ENCODE measurements around the gene PIP5K1B. TPM values are rescaled to one million over a fixed set of nuclear protein-coding genes. Genes with fewer than 3 reads are reported as not detected.
"Not testable (repeated sequence)": the region's sequence is repeated elsewhere in the genome, so short reads cannot be mapped to it uniquely, and the experiment has no call there.

PIP5K1B gene
- total RNA-seq, 4 donors from 2014 or later = 0.29 to 8.2 (median 4.1) TPM

- peaks cover 0 to 6% of the 10 kb centered on the region in 2 donors for H3K4me1 ChIP-seq
- TF ChIP-seq CTCF (IDR thresholded peaks at IDR 0.05) (no peak), POLR2A (IDR thresholded peaks at IDR 0.05) (no peak)
Measured at GRCh38 chr9:68983522-68984424, 278.7 kb downstream of the PIP5K1B start.

GRCh38 chr9:68986949-68987348 lies 281.9 kb downstream of the PIP5K1B start:
- H3K27me3 ChIP-seq; H3K36me3 ChIP-seq; H3K4me1 ChIP-seq; H3K27ac ChIP-seq; intact Hi-C loops (cut with DNase I; ENCODE audit: low total_unique reads); DNase-seq; H3K9me3 ChIP-seq; H3K4me3 ChIP-seq: not testable (repeated sequence)

More at GRCh38 chr9:68983522-68984424, 278.7 kb downstream of the PIP5K1B start:
- Histone ChIP-seq H3K4me3 (no peak overlapping the region), H3K27me3 (no peaks in the 10 kb centered on the region), H3K9me3 (no peaks in the 10 kb centered on the region), H3K36me3 (no peaks in the 10 kb centered on the region), H3K27ac (no peak overlapping the region)
- no peak for DNase-seq
- intact Hi-C loops (cut with DNase I; ENCODE audit: low total_unique reads) = no loop called here

GRCh38 chr9:68991457-68991856 lies 286.4 kb downstream of the PIP5K1B start:
- intact Hi-C loops (cut with DNase I; ENCODE audit: low total_unique reads) = no loop called here
- no peaks in the 10 kb centered on the region for H3K9me3 ChIP-seq
- no peaks in the 10 kb centered on the region for H3K36me3 ChIP-seq
- no peak overlapping the region for H3K27ac ChIP-seq
- no peaks in the 10 kb centered on the region for H3K4me1 ChIP-seq
- TF ChIP-seq POLR2A (IDR thresholded peaks at IDR 0.05) (no peak), CTCF (IDR thresholded peaks at IDR 0.05) (no peak)
- no peak for DNase-seq
- no peak overlapping the region for H3K4me3 ChIP-seq
- H3K27me3 ChIP-seq = no peaks in the 10 kb centered on the region

GRCh38 chr9:68995776-68996175 lies 290.7 kb downstream of the PIP5K1B start:
- Histone ChIP-seq H3K4me1 (no peaks in the 10 kb centered on the region), H3K9me3 (no peaks in the 10 kb centered on the region), H3K4me3 (no peak overlapping the region), H3K36me3 (no peaks in the 10 kb centered on the region), H3K27me3 (no peaks in the 10 kb centered on the region), H3K27ac (no peak overlapping the region)
- intact Hi-C loops (cut with DNase I; ENCODE audit: low total_unique reads) = no loop called here
- DNase-seq = no peak
- TF ChIP-seq CTCF (IDR thresholded peaks at IDR 0.05) = no peak
- TF ChIP-seq POLR2A (IDR thresholded peaks at IDR 0.05) = no peak

GRCh38 chr9:68996462-68996861 lies 291.4 kb downstream of the PIP5K1B start:
- intact Hi-C loops (cut with DNase I; ENCODE audit: low total_unique reads) = no loop called here
- no peaks in the 10 kb centered on the region for H3K4me1 ChIP-seq
- no peaks in the 10 kb centered on the region for H3K9me3 ChIP-seq
- no peaks in the 10 kb centered on the region for H3K36me3 ChIP-seq
- TF ChIP-seq POLR2A (IDR thresholded peaks at IDR 0.05) = no peak
- no peak for TF ChIP-seq CTCF (IDR thresholded peaks at IDR 0.05)
- H3K4me3 ChIP-seq = no peak overlapping the region
- DNase-seq = no peak
- no peak overlapping the region for H3K27ac ChIP-seq
- no peaks in the 10 kb centered on the region for H3K27me3 ChIP-seq

Measured in uterus (tissue), 4 donors.